Endothelial cell of umbilical vein (primary cell): ENCODE measurements around the gene DIAPH1. TPM values are rescaled to one million over a fixed set of nuclear protein-coding genes. Genes with fewer than 3 reads are reported as not detected.

Source experiments
- BruUV-seq: library from RNA; stranded (reverse); fragments of 400-500 nt; replicated peaks from 2 replicates; lab custom pipeline; 2021; lab: Mats Ljungman, UMichigan
- CTCF ChIA-PET: fragments of 300-600, 350-600 bp; sonication (Branson Sonifier 250); formaldehyde crosslinking; loops from one replicate; lab custom pipeline; 2021; ENCODE audit warnings: antibody characterized with exemption, inconsistent platforms; lab: Charles Lee
- POLR2A ChIA-PET: fragments of 300-600, 350-600 bp; sonication (Branson Sonifier 250); formaldehyde crosslinking; loops from one replicate; lab custom pipeline; 2021; ENCODE audit warnings: antibody characterized with exemption, inconsistent platforms; lab: Charles Lee
- DNase-seq: peaks from one replicate; pipeline ENCODE4 v3.0.0-alpha.2; 2011; ENCODE audit warnings: low read depth, low spot score
- FAIRE-seq: peaks from 2 replicates; lab custom pipeline; 2011; peaks lifted over from hg19 to GRCh38; lab: Jason Lieb, UNC
- H2AFZ ChIP-seq: 2 replicates; pipeline ENCODE4 v1.6.0; 2012; ENCODE audit warnings: low read depth, low read length, control low read depth, inconsistent platforms
- H3K27ac ChIP-seq: 2 replicates; pipeline ENCODE4 v1.5.1; 2011; ENCODE audit warnings: low read depth, mild to moderate bottlenecking, control low read depth, low read length, moderate library complexity; ENCODE audit not compliant: insufficient read depth
- H3K27me3 ChIP-seq, 2 experiments: 2 replicates each; pipeline versions ENCODE4 v1.6.0 to v1.6.1; 2011; ENCODE audit warnings: low read length in 2 of 2, mixed read lengths in 1 of 2; ENCODE audit not compliant: control insufficient read depth in 2 of 2, insufficient read depth in 2 of 2
- H3K36me3 ChIP-seq, 2 experiments: 2 replicates in 1 of 2; 3 replicates in 1 of 2; pipeline ENCODE4 v1.5.1; 2011; ENCODE audit warnings: low read length in 2 of 2, mild to moderate bottlenecking in 1 of 2, moderate library complexity in 1 of 2; ENCODE audit not compliant: control insufficient read depth in 2 of 2, insufficient read depth in 2 of 2; ENCODE audit errors: extremely low read depth in 1 of 2
- H3K4me1 ChIP-seq: 3 replicates; pipeline ENCODE4 v1.5.1; 2011; ENCODE audit warnings: mild to moderate bottlenecking, low read length; ENCODE audit not compliant: control insufficient read depth, insufficient read depth; ENCODE audit errors: extremely low read depth
- H3K4me2 ChIP-seq: 2 replicates; pipeline ENCODE4 v1.6.1; 2011; ENCODE audit warnings: low read length, control low read depth, mixed read lengths; ENCODE audit not compliant: insufficient read depth
- H3K4me3 ChIP-seq, 3 experiments: fragments of 200-600 bp in 1 of 3; sonication (generic), shearing (Covaris generic) in 1 of 3; replicated peaks in 1 of 3; 2 replicates each; pipeline ENCODE4 v1.5.1; 2011 to 2016; ENCODE audit warnings: control low read depth in 3 of 3, low read length in 3 of 3, mild to moderate bottlenecking in 2 of 3, inconsistent platforms in 1 of 3, low read depth in 1 of 3, moderate library complexity in 1 of 3; ENCODE audit not compliant: insufficient read depth in 1 of 3
- H3K79me2 ChIP-seq: 2 replicates; pipeline ENCODE4 v1.6.0; 2012; ENCODE audit warnings: low read length, inconsistent platforms; ENCODE audit not compliant: control insufficient read depth, insufficient read depth
- H3K9ac ChIP-seq: replicated peaks from 2 replicates; pipeline ENCODE3; 2011; ENCODE audit warnings: low read length, control low read depth; ENCODE audit not compliant: insufficient read depth; ENCODE audit errors: extremely low read depth
- H3K9me1 ChIP-seq: replicated peaks from 3 replicates; pipeline ENCODE4 v1.6.0; 2011; ENCODE audit warnings: mild to moderate bottlenecking, low read length; ENCODE audit not compliant: control insufficient read depth, insufficient read depth; ENCODE audit errors: extremely low read depth
- H3K9me3 ChIP-seq: replicated peaks from 2 replicates; pipeline ENCODE4 v1.5.1; 2012; ENCODE audit warnings: low read length, inconsistent platforms; ENCODE audit not compliant: control insufficient read depth, insufficient read depth
- H4K20me1 ChIP-seq: replicated peaks from 2 replicates; pipeline ENCODE3; 2011; ENCODE audit warnings: mild to moderate bottlenecking, low read length; ENCODE audit not compliant: control insufficient read depth, insufficient read depth; ENCODE audit errors: extremely low read depth
- CTCF ChIP-seq, 2 donors: IDR thresholded peaks; 1 replicate in 1 of 2; 2 replicates in 1 of 2; pipeline ENCODE4 v1.5.1; 2011; ENCODE audit warnings: low read length in 2 of 2, mild to moderate bottlenecking in 2 of 2, moderate library complexity in 2 of 2, control low read depth in 1 of 2, inconsistent platforms in 1 of 2, low read depth in 1 of 2; ENCODE audit not compliant: insufficient read depth in 1 of 2; ENCODE audit errors: extremely low read depth in 1 of 2
- FOS ChIP-seq: IDR thresholded peaks from 2 replicates; pipeline ENCODE4 v1.6.1; 2011; ENCODE audit warnings: mild to moderate bottlenecking, low read length, moderate library complexity, borderline replicate concordance; ENCODE audit not compliant: insufficient read depth
- GATA2 ChIP-seq: IDR thresholded peaks from 2 replicates; pipeline ENCODE4 v1.7.0; 2011; ENCODE audit warnings: low read depth, mild to moderate bottlenecking, moderate library complexity, mixed read lengths, low read length; ENCODE audit not compliant: insufficient read length, insufficient read depth
- MAX ChIP-seq: IDR thresholded peaks from 2 replicates; pipeline ENCODE4 v1.6.1; 2011; ENCODE audit not compliant: insufficient read depth, insufficient read length
- dilution Hi-C: fragments of 300-500 bp; cut with MboI; formaldehyde crosslinking; loops from one replicate; pipeline ENCODE4 v1.15.0; 2019; ENCODE audit warnings: low sequenced_read_pairs; ENCODE audit not compliant: extremely low pct_ligation_motif_present
- intact Hi-C: fragments of 100-400 bp; cut with micrococcal nuclease; formaldehyde crosslinking; loops from one replicate; pipeline ENCODE4 v1.10.0; 2022
- polyA plus RNA-seq, 4 experiments: library from polyadenylated mRNA; depleted of rRNA in 3 of 4; stranded (reverse) in 3 of 4; unstranded in 1 of 4; fragments of >200 nt; gene quantifications; 2 replicates each; pipeline versions ENCODE4 v1.2.1 to v1.2.3, GENCODE V29; 2011 to 2012; ENCODE audit warnings: missing spikeins in 1 of 4
- total RNA-seq: library from RNA; stranded (reverse); gene quantifications from 2 replicates; pipeline ENCODE4 v1.2.3, GENCODE V29; 2021

The DIAPH1 gene
- total and polyA plus RNA-seq, 2 donors (not counting 3 experiments of a cell fraction or from before 2014, with no cell fraction given) = 68.6 to 105 TPM

- no peak overlapping the region for H3K9ac ChIP-seq
- TF ChIP-seq CTCF (IDR thresholded peaks at IDR 0.05; ENCODE audit: extremely low read depth in 1 of 2, insufficient read depth in 1 of 2, low read depth in 1 of 2, low read length in 2 of 2) (no peak), GATA2 (no peak), FOS (no peak), MAX (no peak)
- DNase-seq = no peak
- H3K4me3 ChIP-seq = peak overlapping the region in 1 of 3 experiments; percentile 46
- peak overlapping the region; percentile 78 for H3K4me2 ChIP-seq
- no peak for FAIRE-seq
- H3K27me3 ChIP-seq = peaks cover 5 to 19% of the 10 kb centered on the region in 2 experiments
- CTCF ChIA-PET = interaction anchor here (1.1 to 4.1 kb wide), 13 partner anchors 9 to 78 kb away, joined by 3 to 25 read pairs (median 5); partner anchors contain the start of genes PCDHGA12, PCDHGB7 and PCDHGC3
- H2AFZ ChIP-seq = no peak overlapping the region
- no peaks in the 10 kb centered on the region for H3K9me3 ChIP-seq
- no peaks in the 10 kb centered on the region for H3K9me1 ChIP-seq
- dilution Hi-C loops (no loop called here), intact Hi-C loops (loop anchor here (1.0 to 2.0 kb wide), 2 partner anchors 9 to 23 kb away; no protein-coding TSS in a partner anchor)
- H3K79me2 ChIP-seq = no peaks in the 10 kb centered on the region
- H3K27ac ChIP-seq = no peak overlapping the region
- POLR2A ChIA-PET = no interaction called here
- H3K4me1 ChIP-seq = peaks cover 10% of the 10 kb centered on the region
- BruUV-seq = no TSS peak
- H3K36me3 ChIP-seq = no peaks in the 10 kb centered on the region
- H4K20me1 ChIP-seq = no peaks in the 10 kb centered on the region
Observed at GRCh38 chr5:141485321-141486055, 133.3 kb downstream of the DIAPH1 start.
